Aorta (tissue), 5 donors: Measurements from ENCODE around the gene LACTB. TPM values are rescaled to one million over a fixed set of nuclear protein-coding genes. Genes with fewer than 3 reads are reported as not detected.

Experiments
- ATAC-seq: fragments of 200-7000 bp; cut with Tn5 transposase; one replicate; pipeline ENCODE4 v1.9.1; 2022; ENCODE audit warnings: moderate library complexity; ENCODE audit not compliant: low FRiP score
- DNase-seq, 2 donors: peaks; one replicate each; pipeline ENCODE4 v3.0.0-alpha.2; 2020
- H3K27ac ChIP-seq, 2 donors: one replicate each; pipeline ENCODE4 v1.5.1; 2013; ENCODE audit warnings: low read length in 2 of 2, mild to moderate bottlenecking in 2 of 2, moderate library complexity in 2 of 2, control low read depth in 1 of 2, inconsistent platforms in 1 of 2, low read depth in 1 of 2
- H3K27me3 ChIP-seq, 2 donors: one replicate each; pipeline ENCODE4 v1.6.1; 2013; ENCODE audit warnings: control low read depth in 1 of 2, low read length in 1 of 2, mild to moderate bottlenecking in 1 of 2, moderate library complexity in 1 of 2; ENCODE audit not compliant: insufficient read depth in 2 of 2, control insufficient read depth in 1 of 2
- H3K36me3 ChIP-seq, 2 donors: one replicate each; pipeline ENCODE4 v1.6.1; 2013; ENCODE audit warnings: control low read depth in 1 of 2, low read length in 1 of 2, mild to moderate bottlenecking in 1 of 2; ENCODE audit not compliant: insufficient read depth in 2 of 2, control insufficient read depth in 1 of 2
- H3K4me1 ChIP-seq, 2 donors: one replicate each; pipeline ENCODE4 v1.6.1; 2013; ENCODE audit warnings: low read length in 2 of 2, control low read depth in 1 of 2, mild to moderate bottlenecking in 1 of 2, moderate library complexity in 1 of 2; ENCODE audit not compliant: insufficient read depth in 2 of 2, control insufficient read depth in 1 of 2
- H3K4me3 ChIP-seq, 2 donors: one replicate each; pipeline ENCODE4 v1.5.1; 2013; ENCODE audit warnings: low read length in 2 of 2, control low read depth in 1 of 2, mild to moderate bottlenecking in 1 of 2
- H3K9me3 ChIP-seq: one replicate; pipeline ENCODE4 v1.6.1; 2013; ENCODE audit warnings: mild to moderate bottlenecking, low read length; ENCODE audit not compliant: control insufficient read depth
- WGBS, 2 donors: extraction: QIAGEN DNeasy Blood & Tissue Kit; methylation state at CpG; one replicate each; pipeline ENCODE4 v1.1.7; 2013; 5-methylcytosine and 5-hydroxymethylcytosine counted together
- intact Hi-C, 2 donors: fragments of 100-400 bp; cut with DNase I; formaldehyde crosslinking; loops; one replicate each; pipeline versions ENCODE4 v1.14.2 to v1.15.0; 2022
- polyA plus RNA-seq, 2 donors: library from polyadenylated mRNA; stranded (reverse); fragments of 200-250 nt; gene quantifications; one replicate each; pipeline ENCODE4 v1.2.3, GENCODE V29; 2013
- total RNA-seq, 2 donors: library from RNA; stranded (reverse); fragmentation: NEBNext Ultra II Directional; extraction: Animal tissue kit (Norgen Biotek cat#: 25700); gene quantifications; one replicate each; pipeline ENCODE4 v1.2.1, GENCODE V29; 2021
- donor health status: healthy with polysubstance abuse.
- donor health status: Bipolar disorder and iron deficiency.
- donor health status: DM: no; HTN: no; CAD: no.
- donor health status: DM: no; HTN: no; CAD: no.
- donor health status: DM: yes; HTN: yes; CAD: no.

LACTB gene
- total and polyA plus RNA-seq, 4 donors = 12.6 to 20.9 (median 18.1) TPM

GRCh38 chr15:63187589-63188226, 66.0 kb downstream of the LACTB start:
- 87 to 88% methylated on average over 5 of the region's 5 CpGs for WGBS, 2 donors
- H3K4me3 ChIP-seq = no peak overlapping the region
- DNase-seq = no peak
- H3K4me1 ChIP-seq = no peaks in the 10 kb centered on the region
- H3K9me3 ChIP-seq = no peaks in the 10 kb centered on the region
- no peaks in the 10 kb centered on the region for H3K27me3 ChIP-seq
- no peaks in the 10 kb centered on the region for H3K36me3 ChIP-seq
- intact Hi-C loops = loop anchor here in 1 of 2 donors (5.0 kb wide), 1 partner anchor 90 kb away; the partner anchor contains the start of gene APH1B
- ATAC-seq = no peak
- no peak overlapping the region for H3K27ac ChIP-seq

- Histone ChIP-seq H3K9me3 (no peaks in the 10 kb centered on the region), H3K27ac (peak overlapping the region in 1 of 2 donors; percentile 43), H3K36me3 (no peaks in the 10 kb centered on the region), H3K4me1 (no peaks in the 10 kb centered on the region), H3K27me3 (no peaks in the 10 kb centered on the region), H3K4me3 (peak overlapping the region; percentile 57 to 71)
- ATAC-seq (no peak), DNase-seq (no peak)
- intact Hi-C loops = loop anchor here in 1 of 2 donors (5.0 kb wide), 1 partner anchor 89 kb away; the partner anchor contains the start of gene APH1B
- 38 to 39% methylated on average over 10 of the region's 10 CpGs for WGBS, 2 donors
Measured at GRCh38 chr15:63188247-63188925, 66.7 kb downstream of the LACTB start.

GRCh38 chr15:63188926-63189871, 67.5 kb downstream of the LACTB start, which contains the start of gene RAB8B:
TSS of gene RAB8B (plus strand) at chr15:63189606. CDS start at chr15:63189625, 19 bp downstream.
- Histone ChIP-seq H3K27me3 (no peaks in the 10 kb centered on the region), H3K4me1 (no peaks in the 10 kb centered on the region), H3K4me3 (peak within 1 kb of the TSS; percentile 71 to 88), H3K9me3 (no peaks in the 10 kb centered on the region), H3K36me3 (no peaks in the 10 kb centered on the region), H3K27ac (peak within 1 kb of the TSS in 1 of 2 donors; percentile 43)
- ATAC-seq (peak; percentile 99), DNase-seq (peak; percentile 99 to 100)
- intact Hi-C loops = loop anchor here (1.0 to 5.0 kb wide), 3 partner anchors 32 to 88 kb away; partner anchors contain the start of genes APH1B (in 2 of the 2) and RPS27L (in 1 of the 2)
- WGBS, 2 donors = 1% methylated on average over 68 to 77 of the region's 77 CpGs

- no peaks in the 10 kb centered on the region for H3K4me1 ChIP-seq
- H3K36me3 ChIP-seq = no peaks in the 10 kb centered on the region
- intact Hi-C loops = loop anchor here (1.0 to 5.0 kb wide), 3 partner anchors 33 to 87 kb away; partner anchors contain the start of genes APH1B (in 2 of the 2) and RPS27L (in 1 of the 2)
- DNase-seq (no peak), ATAC-seq (no peak)
- H3K4me3 ChIP-seq = peak overlapping the region; percentile 68 to 88
- 3 to 7% methylated on average over 10 of the region's 10 CpGs for WGBS, 2 donors
- no peaks in the 10 kb centered on the region for H3K27me3 ChIP-seq
- H3K9me3 ChIP-seq = no peaks in the 10 kb centered on the region
- H3K27ac ChIP-seq = no peak overlapping the region
Measured at GRCh38 chr15:63189941-63190768, 68.5 kb downstream of the LACTB start.

GRCh38 chr15:63190769-63191649, 69.3 kb downstream of the LACTB start:
- Histone ChIP-seq H3K27ac (no peak overlapping the region), H3K4me3 (peak overlapping the region; percentile 68 to 88), H3K27me3 (no peaks in the 10 kb centered on the region), H3K4me1 (no peaks in the 10 kb centered on the region), H3K9me3 (no peaks in the 10 kb centered on the region), H3K36me3 (no peaks in the 10 kb centered on the region)
- WGBS, 2 donors = 47 to 53% methylated on average over 3 of the region's 3 CpGs
- no peak for ATAC-seq
- no peak for DNase-seq
- intact Hi-C loops = no loop called here

Other genes with a start within 250 kb of the LACTB start
- 1,000 to 10,000 TPM in 1 of 2 donors, 100 to 1,000 TPM in 1; 861 to 1,497 TPM for gene TPM1, start 79.1 kb upstream of the LACTB start, total RNA-seq
- gene TPM1, start 79.1 kb upstream of the LACTB start, polyA plus RNA-seq = 1,000 to 10,000 TPM; 1,109 to 1,230 TPM
- gene RPS27L, start 35.6 kb downstream of the LACTB start, total RNA-seq = 100 to 1,000 TPM; 150 to 179 TPM
- gene RPS27L, start 35.6 kb downstream of the LACTB start, polyA plus RNA-seq = 100 to 1,000 TPM; 367 to 767 TPM
- gene RAB8B, start 67.7 kb downstream of the LACTB start, total RNA-seq = 10 to 100 TPM; 40.6 to 47.9 TPM
- 10 to 100 TPM; 14.8 to 18.7 TPM for gene RAB8B, start 67.7 kb downstream of the LACTB start, polyA plus RNA-seq
- 10 to 100 TPM; 24.1 to 28.4 TPM for gene APH1B, start 155.7 kb downstream of the LACTB start, total RNA-seq
- gene APH1B, start 155.7 kb downstream of the LACTB start, polyA plus RNA-seq = 10 to 100 TPM in 1 of 2 donors, 1 to 10 TPM in 1; 3.0 to 13.4 TPM